Stimulated activated CD8-positive, alpha-beta memory T cell treated with anti-CD3 and anti-CD28 coated beads, Interleukin-4, amount 100 ng/mL, for 48 hours (primary cell): ENCODE results near the gene TLE3.
A peak's percentile ranks its signal among the peaks of the same experiment; 100 is the strongest.
"Not testable (repeated sequence)": the region's sequence is repeated elsewhere in the genome, so short reads cannot be mapped to it uniquely, and the experiment has no call there.

Source experiments
- DNase-seq: peaks from one replicate; pipeline ENCODE4 v3.0.0-alpha.2; 2020

TLE3 gene

GRCh38 chr15:70097321-70098152 lies at the start of gene TLE3:
Gene TLE3, minus strand, starts transcription at chr15:70097917. Its CDS starts 1,119 bp downstream, at chr15:70096798.
- peak; percentile 96 for DNase-seq

- no peak for DNase-seq
Measured at GRCh38 chr15:70147178-70147760, 49.6 kb upstream of the TLE3 start.

GRCh38 chr15:70146771-70147170 lies 49.1 kb upstream of the TLE3 start:
- no peak for DNase-seq

- no peak for DNase-seq
Measured at GRCh38 chr15:70146162-70146561, 48.4 kb upstream of the TLE3 start.

GRCh38 chr15:70145261-70145660 lies 47.5 kb upstream of the TLE3 start:
- DNase-seq: no peak

GRCh38 chr15:70142322-70143191 lies 44.8 kb upstream of the TLE3 start:
- peak; percentile 65 for DNase-seq

- DNase-seq: no peak
Measured at GRCh38 chr15:70142072-70142321, 44.3 kb upstream of the TLE3 start.

- DNase-seq: peak; percentile 30
Measured at GRCh38 chr15:70141376-70142071, 43.8 kb upstream of the TLE3 start.

- DNase-seq: peak; percentile 47
Measured at GRCh38 chr15:70140543-70141375, 43.0 kb upstream of the TLE3 start.

GRCh38 chr15:70140025-70140542 lies 42.4 kb upstream of the TLE3 start:
- no peak for DNase-seq

- no peak for DNase-seq
Measured at GRCh38 chr15:70137967-70138366, 40.2 kb upstream of the TLE3 start.

- DNase-seq: not testable (repeated sequence)
Measured at GRCh38 chr15:70137021-70137420, 39.3 kb upstream of the TLE3 start.

GRCh38 chr15:70133781-70134421 lies 36.2 kb upstream of the TLE3 start:
- DNase-seq: no peak

GRCh38 chr15:70133296-70133695 lies 35.6 kb upstream of the TLE3 start:
- DNase-seq: no peak

- DNase-seq: no peak
Measured at GRCh38 chr15:70132571-70132970, 34.9 kb upstream of the TLE3 start.

GRCh38 chr15:70132139-70132538 lies 34.4 kb upstream of the TLE3 start:
- DNase-seq: no peak

GRCh38 chr15:70128414-70129140 lies 30.9 kb upstream of the TLE3 start:
- DNase-seq: no peak

GRCh38 chr15:70127770-70128413 lies 30.2 kb upstream of the TLE3 start:
- no peak for DNase-seq

GRCh38 chr15:70127288-70127746 lies 29.6 kb upstream of the TLE3 start:
- DNase-seq: no peak

GRCh38 chr15:70126362-70126761 lies 28.6 kb upstream of the TLE3 start:
- DNase-seq: no peak
